SK-N-SH (cell line): ENCODE data around the gene NUP58. TPM values are rescaled to one million over a fixed set of nuclear protein-coding genes. Genes with fewer than 3 reads are reported as not detected.

Experiments
- CTCF ChIA-PET: fragments of 300-600, 350-600 bp; formaldehyde crosslinking; extraction: SDS; loops from one replicate; lab custom pipeline; 2021; lab: Yijun Ruan, JAX
- POLR2A ChIA-PET: fragments of 350-600 bp; sonication (Branson Sonifier 250); formaldehyde crosslinking; extraction: SDS; loops from one replicate; lab custom pipeline; 2020; ENCODE audit warnings: antibody characterized with exemption, inconsistent platforms; lab: Yijun Ruan, JAX
- DNase-seq: peaks from one replicate; pipeline ENCODE4 v3.0.0; 2012
- H2AFZ ChIP-seq: fragments of 200-600 bp; sonication (generic); 2 replicates; pipeline ENCODE4 v1.8.1; 2016; ENCODE audit warnings: antibody characterized with exemption, mild to moderate bottlenecking, low read depth
- H3F3A ChIP-seq: fragments of 200-600 bp; sonication (generic); replicated peaks from 2 replicates; pipeline ENCODE3; 2016; ENCODE audit warnings: antibody characterized with exemption, mild to moderate bottlenecking; ENCODE audit not compliant: insufficient read depth
- H3K27ac ChIP-seq, 2 experiments: fragments of 200-500 bp in 1 of 2; fragments of 200-600 bp in 1 of 2; sonication (Bioruptor generic) in 1 of 2; sonication (generic), shearing (Covaris generic) in 1 of 2; 2 replicates each; pipeline versions ENCODE4 v1.5.1 to v1.6.1; 2014 to 2016; ENCODE audit warnings: low read depth in 2 of 2, inconsistent platforms in 1 of 2, low read length in 1 of 2, mild to moderate bottlenecking in 1 of 2, mixed read lengths in 1 of 2
- H3K27me3 ChIP-seq: fragments of 200-600 bp; sonication (generic), shearing (Covaris generic); 2 replicates; pipeline ENCODE4 v1.6.1; 2016; ENCODE audit warnings: mixed run types; ENCODE audit not compliant: insufficient read depth
- H3K36me3 ChIP-seq, 2 experiments: fragments of 200-500 bp in 1 of 2; fragments of 200-600 bp in 1 of 2; sonication (Bioruptor generic) in 1 of 2; sonication (generic) in 1 of 2; replicated peaks in 1 of 2; 2 replicates each; pipeline versions ENCODE3 to v1.5.1; 2014 to 2016; ENCODE audit warnings: low read length in 1 of 2, mild to moderate bottlenecking in 1 of 2; ENCODE audit not compliant: insufficient read depth in 2 of 2, control insufficient read depth in 1 of 2
- H3K4me1 ChIP-seq, 2 experiments: fragments of 200-500 bp in 1 of 2; fragments of 200-600 bp in 1 of 2; sonication (Bioruptor generic) in 1 of 2; sonication (generic), shearing (Covaris generic) in 1 of 2; 2 replicates each; pipeline versions ENCODE4 v1.5.1 to v1.6.1; 2014 to 2016; ENCODE audit warnings: low read depth in 1 of 2, low read length in 1 of 2, mixed run types in 1 of 2; ENCODE audit not compliant: insufficient read depth in 2 of 2, control insufficient read depth in 1 of 2
- H3K4me2 ChIP-seq: fragments of 200-600 bp; sonication (generic), shearing (Covaris generic); 2 replicates; pipeline ENCODE4 v1.6.1; 2017; ENCODE audit warnings: mixed run types
- H3K4me3 ChIP-seq, 2 experiments: fragments of 200-500 bp in 1 of 2; fragments of 200-600 bp in 1 of 2; sonication (Bioruptor generic) in 1 of 2; sonication (generic), shearing (Covaris generic) in 1 of 2; 2 replicates each; pipeline versions ENCODE4 v1.5.1 to v1.8.1; 2014 to 2016; ENCODE audit warnings: low read depth in 2 of 2, inconsistent platforms in 1 of 2, low read length in 1 of 2, mild to moderate bottlenecking in 1 of 2, mixed read lengths in 1 of 2, moderate library complexity in 1 of 2
- H3K79me2 ChIP-seq: fragments of 200-600 bp; sonication (generic); 2 replicates; pipeline ENCODE4 v1.8.1; 2017; ENCODE audit warnings: mild to moderate bottlenecking; ENCODE audit not compliant: insufficient read depth
- H3K9ac ChIP-seq: fragments of 200-600 bp; sonication (generic); 2 replicates; pipeline ENCODE4 v1.6.1; 2017; ENCODE audit warnings: mixed run types
- H3K9me2 ChIP-seq: fragments of 200-600 bp; sonication (generic); 2 replicates; pipeline ENCODE4 v1.6.1; 2017; ENCODE audit warnings: mixed run types
- H3K9me3 ChIP-seq: fragments of 200-600 bp; sonication (generic); 2 replicates; pipeline ENCODE4 v1.6.1; 2017; ENCODE audit warnings: mixed run types, mild to moderate bottlenecking, moderate library complexity
- H4K20me1 ChIP-seq: fragments of 200-600 bp; sonication (generic); 2 replicates; pipeline ENCODE4 v1.6.1; 2017; ENCODE audit warnings: mild to moderate bottlenecking, mixed run types; ENCODE audit not compliant: insufficient read depth
- CHD2 ChIP-seq: fragments of 150-350 bp; IDR thresholded peaks from 2 replicates; pipeline ENCODE4 v1.6.1; 2018; ENCODE audit warnings: low read length; ENCODE audit not compliant: partially characterized antibody
- GABPA ChIP-seq: IDR thresholded peaks from 2 replicates; pipeline ENCODE4 v1.4.0; 2012; ENCODE audit warnings: low read depth, mild to moderate bottlenecking
- GATA2 ChIP-seq: sonication (generic); formaldehyde crosslinking; IDR thresholded peaks from 2 replicates; pipeline ENCODE4 v1.5.0; 2020; ENCODE audit warnings: mild to moderate bottlenecking, missing genetic modification reagents
- MXI1 ChIP-seq: IDR thresholded peaks from 2 replicates; pipeline ENCODE4 v1.6.1; 2012; ENCODE audit warnings: mild to moderate bottlenecking, low read depth, low read length, improper control_type of control experiment
- RAD21 ChIP-seq: IDR thresholded peaks from 2 replicates; pipeline ENCODE4 v1.6.1; 2012; ENCODE audit warnings: mild to moderate bottlenecking, low read length
- RCOR1 ChIP-seq: fragments of 150-350 bp; IDR thresholded peaks from 2 replicates; pipeline ENCODE4 v1.6.1; 2017; ENCODE audit warnings: antibody characterized with exemption, low read length
- RFX5 ChIP-seq: IDR thresholded peaks from 2 replicates; pipeline ENCODE4 v1.6.1; 2012; ENCODE audit warnings: mild to moderate bottlenecking, improper control_type of control experiment, low read length
- SIN3A ChIP-seq: IDR thresholded peaks from 2 replicates; pipeline ENCODE4 v1.6.1; 2012; ENCODE audit warnings: low read depth, mild to moderate bottlenecking, low read length, moderate library complexity, borderline replicate concordance
- TAF1 ChIP-seq: IDR thresholded peaks from 2 replicates; pipeline ENCODE4 v1.6.1; 2012; ENCODE audit warnings: low read depth, mild to moderate bottlenecking, low read length, moderate library complexity, borderline replicate concordance
- TEAD4 ChIP-seq: IDR thresholded peaks from 2 replicates; pipeline ENCODE4 v1.4.0; 2012; ENCODE audit warnings: mild to moderate bottlenecking, borderline replicate concordance; ENCODE audit not compliant: insufficient read depth
- YY1 ChIP-seq: IDR thresholded peaks from 2 replicates; pipeline ENCODE4 v1.4.0; 2012; ENCODE audit warnings: low read depth, mild to moderate bottlenecking
- WGBS: methylation state at CpG from one replicate; pipeline ENCODE4 v1.1.6; 2017; ENCODE audit warnings: low lambda C conversion rate; 5-methylcytosine and 5-hydroxymethylcytosine counted together
- polyA plus RNA-seq, 3 experiments: library from polyadenylated mRNA; depleted of rRNA; stranded (reverse); fragments of >200 nt; gene quantifications; 2 replicates each; pipeline ENCODE4 v1.2.3, GENCODE V29; 2012
- TF ChIP-seq, protein P1 (sequence below): IDR thresholded peaks from 2 replicates; pipeline ENCODE4 v1.6.1; 2012; ENCODE audit warnings: mild to moderate bottlenecking, low read depth, low read length, moderate library complexity
- TF ChIP-seq, protein P2 (sequence below): IDR thresholded peaks from 2 replicates; pipeline ENCODE4 v1.4.0; 2012; ENCODE audit warnings: low read depth, borderline replicate concordance

Gene NUP58
- polyA plus RNA-seq, 1 of the 3 experiments (the other 2 are of a cell fraction) = 18.1 TPM

DNA sequence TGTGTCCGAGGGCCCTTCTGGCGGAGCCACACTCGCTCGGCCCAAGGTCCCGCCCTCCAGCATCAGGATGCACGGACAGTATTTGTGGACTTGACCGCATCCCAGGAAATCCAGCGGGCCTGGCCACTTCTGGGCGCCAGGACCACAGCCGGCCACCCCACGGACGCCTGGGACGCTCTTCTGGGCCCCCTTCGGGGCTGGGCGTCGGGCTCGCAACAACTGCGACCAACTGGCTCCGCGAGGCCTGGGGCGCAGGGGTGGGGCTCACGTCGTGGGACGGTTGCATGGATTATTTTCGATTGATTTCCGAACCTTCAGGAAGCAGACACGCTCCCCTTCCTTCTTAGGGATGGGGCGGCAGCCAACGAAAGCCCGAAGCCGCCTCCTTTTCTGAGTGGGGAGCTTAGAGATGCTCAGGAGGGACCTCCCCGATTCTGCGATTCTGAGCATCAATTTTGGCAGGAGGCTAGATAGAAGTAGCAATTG lies 521 bp upstream of the NUP58 start:
- peak overlapping the region; percentile 89 for H3K9ac ChIP-seq
- peaks cover 10 to 14% of the 10 kb centered on the region in 2 experiments for H3K36me3 ChIP-seq
- ChIA-PET POLR2A (no interaction called here), CTCF (interaction anchor here (0.9 to 2.3 kb wide), 3 partner anchors 13 to 75 kb away, joined by 3 to 12 read pairs (median 3); no protein-coding TSS in a partner anchor)
- peak overlapping the region; percentile 90 to 91 for H3K27ac ChIP-seq
- 0 out of 2 replicates have a peak, but pooled peaks cover 3% of the 10 kb centered on the region for H4K20me1 ChIP-seq
- peak overlapping the region; percentile 90 to 93 for H3K4me3 ChIP-seq
- peak overlapping the region; percentile 80; the same call in 1 of the 2 replicates for H3K4me2 ChIP-seq
- WGBS = 71% methylated on average over 33 of the region's 33 CpGs
- peaks cover 6 to 11% of the 10 kb centered on the region in 2 experiments; a peak in 3 of 4 replicates for H3K4me1 ChIP-seq
- H3K27me3 ChIP-seq = no peaks in the 10 kb centered on the region
- peak; percentile 66 for DNase-seq
- H3K79me2 ChIP-seq = peaks cover 43% of the 10 kb centered on the region
- no peaks in the 10 kb centered on the region for H3F3A ChIP-seq
- H3K9me3 ChIP-seq = no peaks in the 10 kb centered on the region
- H2AFZ ChIP-seq = peak overlapping the region; percentile 99
- no peaks in the 10 kb centered on the region for H3K9me2 ChIP-seq
- TF ChIP-seq RCOR1 (no peak), MXI1 (no peak), RFX5 (no peak), CHD2 (no peak), TEAD4 (no peak), GATA2 (CRISPR knock-in tag) (no peak), GABPA (no peak), TAF1 (no peak), SIN3A (no peak), RAD21 (no peak), YY1 (no peak)
- TF ChIP-seq, protein P1, sequence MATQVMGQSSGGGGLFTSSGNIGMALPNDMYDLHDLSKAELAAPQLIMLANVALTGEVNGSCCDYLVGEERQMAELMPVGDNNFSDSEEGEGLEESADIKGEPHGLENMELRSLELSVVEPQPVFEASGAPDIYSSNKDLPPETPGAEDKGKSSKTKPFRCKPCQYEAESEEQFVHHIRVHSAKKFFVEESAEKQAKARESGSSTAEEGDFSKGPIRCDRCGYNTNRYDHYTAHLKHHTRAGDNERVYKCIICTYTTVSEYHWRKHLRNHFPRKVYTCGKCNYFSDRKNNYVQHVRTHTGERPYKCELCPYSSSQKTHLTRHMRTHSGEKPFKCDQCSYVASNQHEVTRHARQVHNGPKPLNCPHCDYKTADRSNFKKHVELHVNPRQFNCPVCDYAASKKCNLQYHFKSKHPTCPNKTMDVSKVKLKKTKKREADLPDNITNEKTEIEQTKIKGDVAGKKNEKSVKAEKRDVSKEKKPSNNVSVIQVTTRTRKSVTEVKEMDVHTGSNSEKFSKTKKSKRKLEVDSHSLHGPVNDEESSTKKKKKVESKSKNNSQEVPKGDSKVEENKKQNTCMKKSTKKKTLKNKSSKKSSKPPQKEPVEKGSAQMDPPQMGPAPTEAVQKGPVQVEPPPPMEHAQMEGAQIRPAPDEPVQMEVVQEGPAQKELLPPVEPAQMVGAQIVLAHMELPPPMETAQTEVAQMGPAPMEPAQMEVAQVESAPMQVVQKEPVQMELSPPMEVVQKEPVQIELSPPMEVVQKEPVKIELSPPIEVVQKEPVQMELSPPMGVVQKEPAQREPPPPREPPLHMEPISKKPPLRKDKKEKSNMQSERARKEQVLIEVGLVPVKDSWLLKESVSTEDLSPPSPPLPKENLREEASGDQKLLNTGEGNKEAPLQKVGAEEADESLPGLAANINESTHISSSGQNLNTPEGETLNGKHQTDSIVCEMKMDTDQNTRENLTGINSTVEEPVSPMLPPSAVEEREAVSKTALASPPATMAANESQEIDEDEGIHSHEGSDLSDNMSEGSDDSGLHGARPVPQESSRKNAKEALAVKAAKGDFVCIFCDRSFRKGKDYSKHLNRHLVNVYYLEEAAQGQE = no peak
- TF ChIP-seq, protein P2, sequence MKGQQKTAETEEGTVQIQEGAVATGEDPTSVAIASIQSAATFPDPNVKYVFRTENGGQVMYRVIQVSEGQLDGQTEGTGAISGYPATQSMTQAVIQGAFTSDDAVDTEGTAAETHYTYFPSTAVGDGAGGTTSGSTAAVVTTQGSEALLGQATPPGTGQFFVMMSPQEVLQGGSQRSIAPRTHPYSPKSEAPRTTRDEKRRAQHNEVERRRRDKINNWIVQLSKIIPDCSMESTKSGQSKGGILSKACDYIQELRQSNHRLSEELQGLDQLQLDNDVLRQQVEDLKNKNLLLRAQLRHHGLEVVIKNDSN = no peak
